GM19395 (cell line): ENCODE results near the gene NDUFAF4.
A peak's percentile ranks its signal among the peaks of the same experiment; 100 is the strongest.

Experiments used
- ATAC-seq: cut with Tn5 transposase; IDR thresholded peaks from one replicate; pipeline ENCODE4 v1.9.1; 2021; ENCODE audit warnings: mild to moderate bottlenecking, moderate library complexity; ENCODE audit not compliant: unreplicated experiment

Gene NDUFAF4

DNA sequence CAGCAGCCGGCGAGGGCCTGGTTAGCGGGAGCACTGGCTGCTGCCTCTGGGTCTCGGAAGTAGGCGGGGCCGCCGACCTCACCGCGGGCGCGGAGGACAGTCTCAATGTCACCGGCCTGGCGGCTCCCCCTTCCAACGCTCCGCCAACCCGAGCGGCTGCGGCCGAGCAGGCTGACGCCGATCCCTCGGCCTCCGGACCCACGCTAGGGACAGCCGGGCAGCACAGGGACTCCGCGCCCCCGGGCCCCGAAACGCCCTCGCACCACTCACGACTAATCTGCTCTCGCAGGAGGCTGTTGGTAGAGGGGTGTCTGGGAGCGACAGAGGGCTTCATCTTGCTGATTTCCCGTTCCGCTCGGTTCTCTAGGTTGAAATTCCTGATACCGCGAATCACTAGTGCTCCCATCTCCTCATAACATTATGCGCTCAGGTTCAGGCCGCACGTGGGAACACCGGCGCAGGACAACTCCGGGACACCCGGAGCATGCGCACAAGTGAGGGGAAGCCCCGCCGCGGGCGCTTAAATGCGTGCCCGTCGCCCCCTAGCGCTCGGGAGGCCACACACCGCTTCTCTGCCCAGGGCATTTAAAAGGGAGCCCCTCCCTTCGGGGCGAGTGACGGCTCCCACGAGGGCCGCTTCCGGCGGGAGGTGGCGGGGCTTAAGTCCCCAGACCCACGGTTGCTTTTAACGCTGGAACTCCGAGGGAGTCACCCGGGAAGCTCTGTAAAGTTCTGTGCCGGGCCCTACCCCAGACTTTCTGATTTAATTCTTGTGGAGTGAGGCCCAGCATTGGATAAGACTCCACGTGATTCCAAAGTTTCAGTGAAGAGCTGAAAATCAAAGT is at the start of gene NDUFAF4:
NDUFAF4 (minus strand) TSS at position 496 of the 845 bp plus-strand sequence; CDS start at position 406, 90 bp downstream.
- peak; percentile 91 for ATAC-seq

- peak; percentile 99 for ATAC-seq
These were observed 49.4 kb upstream of the NDUFAF4 start for GRCh38 chr6:96947055-96947454.

DNA sequence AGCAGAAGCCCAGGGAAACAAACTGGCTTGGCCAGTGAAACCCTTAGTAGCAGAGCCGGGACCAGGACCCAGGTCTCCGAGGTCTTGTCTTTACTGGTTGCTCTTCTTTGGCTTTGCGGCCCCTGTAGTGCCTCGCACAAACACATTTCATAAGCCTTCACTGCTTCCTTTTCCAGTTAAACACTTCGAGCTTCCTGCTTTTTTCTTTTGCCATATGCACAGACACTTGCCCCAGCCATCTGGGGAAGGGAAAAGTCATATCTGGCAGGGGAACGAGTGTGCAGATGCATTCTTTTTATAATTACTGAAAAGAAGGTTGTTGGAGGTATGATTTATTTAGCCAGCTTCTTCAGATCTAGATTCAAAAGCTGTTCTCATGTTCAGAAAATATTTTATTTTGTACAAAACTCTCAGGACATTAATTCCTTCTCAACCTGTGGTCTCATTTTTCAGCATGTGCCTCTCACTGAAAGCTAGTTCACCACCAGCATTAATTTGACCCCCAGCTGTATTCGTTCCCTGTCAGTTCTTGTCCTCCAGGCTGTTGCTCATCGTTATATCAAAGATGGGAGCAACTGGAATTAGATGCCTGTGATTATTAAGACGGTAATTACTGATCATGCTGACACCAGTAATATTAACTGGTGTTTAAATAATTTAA is 46.0 kb upstream of the NDUFAF4 start:
- ATAC-seq, result no peak

DNA sequence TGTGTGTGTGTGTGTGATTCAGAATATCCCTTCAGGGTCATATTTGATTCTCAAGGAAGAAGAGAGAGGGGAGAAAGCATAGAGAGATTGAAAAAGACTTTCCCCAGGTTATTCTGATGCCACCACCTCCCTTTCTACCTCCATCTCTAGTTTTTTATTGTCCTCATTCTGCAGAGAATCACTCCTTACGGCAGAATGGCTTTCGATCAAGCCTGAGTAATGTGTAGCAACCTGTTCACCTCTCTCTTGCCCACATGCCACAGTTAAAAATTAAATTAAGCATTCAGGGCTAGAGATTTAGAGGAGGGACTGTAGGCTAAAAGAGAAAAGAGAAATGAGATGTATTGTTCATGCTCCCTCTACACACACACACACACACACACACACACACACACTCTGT is 45.0 kb upstream of the NDUFAF4 start:
- ATAC-seq, result no peak

- no peak for ATAC-seq
These were observed 42.6 kb upstream of the NDUFAF4 start for GRCh38 chr6:96940322-96940721.

DNA sequence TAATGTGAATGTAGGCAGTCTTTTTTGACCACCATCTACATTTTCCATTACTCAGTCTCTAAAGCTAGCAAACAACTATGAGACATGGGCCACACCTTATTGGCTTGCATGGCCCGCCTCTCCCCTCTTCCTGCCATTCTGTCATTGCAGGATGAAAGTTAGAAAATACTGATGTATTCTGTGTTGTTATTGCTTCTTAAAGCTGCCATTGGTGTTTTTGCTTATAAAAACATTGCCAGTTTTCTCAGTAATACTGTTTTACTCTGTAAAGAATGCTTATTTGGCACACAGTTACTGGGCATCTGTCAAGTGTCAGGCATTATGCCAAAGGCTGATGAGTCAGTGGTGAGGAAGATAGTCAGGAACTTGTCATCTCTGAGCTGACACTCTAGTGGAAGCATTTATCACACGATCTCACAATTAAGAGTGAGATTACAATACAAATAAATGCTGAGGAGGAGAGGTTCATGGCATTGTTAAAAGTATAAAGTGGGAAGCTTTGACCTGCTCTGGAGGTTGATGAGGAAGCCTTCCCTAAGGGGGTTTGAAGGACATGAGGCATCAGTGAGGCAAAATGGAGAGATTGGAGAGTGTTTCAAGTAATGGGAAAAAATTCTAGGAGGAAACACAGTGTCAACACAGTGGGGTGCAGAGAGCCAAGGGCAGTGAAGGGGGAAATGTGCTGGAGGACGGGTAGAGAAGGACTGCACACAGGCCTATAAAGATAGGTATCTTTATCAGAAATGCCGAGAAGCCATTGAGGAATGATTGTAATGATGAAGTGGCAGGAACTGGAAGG is 41.5 kb upstream of the NDUFAF4 start:
- no peak for ATAC-seq

- no peak for ATAC-seq
These were observed 36.4 kb upstream of the NDUFAF4 start for GRCh38 chr6:96934087-96934486.

DNA sequence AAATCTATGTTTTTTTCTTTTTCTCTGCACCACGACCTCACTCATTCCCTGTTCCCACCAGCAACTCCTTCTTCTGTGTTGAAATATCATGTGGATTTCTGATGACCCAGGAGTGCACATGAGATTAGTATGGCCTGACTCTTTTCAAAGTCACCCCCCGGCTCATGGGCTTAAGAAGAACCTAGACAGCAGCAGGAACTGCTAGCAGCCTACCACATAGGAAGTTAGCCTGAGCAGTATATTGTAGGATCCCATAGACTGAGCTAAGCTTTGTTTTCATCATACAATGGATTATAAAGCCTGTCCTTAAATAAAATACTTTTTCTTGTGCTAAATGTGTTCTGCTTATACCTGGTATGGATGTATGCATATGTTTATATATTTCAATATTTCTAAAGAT is 33.5 kb upstream of the NDUFAF4 start:
- no peak for ATAC-seq

GRCh38 chr6:96929741-96930140 is 32.0 kb upstream of the NDUFAF4 start:
- ATAC-seq, result no peak

DNA sequence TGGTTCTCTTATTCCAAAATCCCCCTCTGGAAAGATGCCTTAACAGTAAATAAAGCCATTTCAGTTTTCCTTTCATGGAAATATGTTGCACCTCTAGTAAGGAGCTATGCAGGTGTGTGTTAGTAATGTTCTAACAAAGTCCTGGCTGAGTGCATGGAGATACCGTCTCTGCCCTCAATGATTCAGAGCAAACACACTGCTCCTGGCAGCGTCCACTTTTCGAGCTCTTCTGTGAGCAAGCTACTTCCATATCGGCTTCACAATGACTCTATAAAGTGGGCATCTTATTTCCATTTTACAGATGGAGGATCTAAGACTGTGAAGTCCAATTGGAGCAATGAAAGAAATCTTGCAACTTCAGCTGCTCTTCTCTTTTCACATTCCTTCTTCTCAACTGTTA is 30.0 kb upstream of the NDUFAF4 start:
- no peak for ATAC-seq

GRCh38 chr6:96926425-96926824 is 28.7 kb upstream of the NDUFAF4 start:
- no peak for ATAC-seq

DNA sequence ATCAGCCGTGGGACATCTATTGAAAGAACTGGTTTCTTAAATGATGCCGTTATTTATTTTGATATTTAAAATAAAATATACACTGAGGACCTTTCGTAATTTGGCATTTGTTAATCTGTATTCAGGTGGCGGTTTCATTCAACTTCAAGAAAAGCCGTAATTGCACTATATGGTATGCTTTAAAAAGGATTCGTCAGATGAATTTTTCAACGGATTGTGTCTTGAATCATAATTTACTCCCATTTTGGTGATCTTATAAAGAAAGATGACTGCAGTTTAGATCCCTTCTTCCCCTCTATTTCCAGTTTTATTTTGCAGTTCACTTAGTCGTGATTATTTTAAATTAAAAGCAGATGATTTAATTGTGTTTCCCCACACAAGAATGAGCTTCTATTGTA is 27.6 kb upstream of the NDUFAF4 start:
- ATAC-seq, result no peak

- ATAC-seq, result peak; percentile 77
These were observed 26.3 kb upstream of the NDUFAF4 start for GRCh38 chr6:96923871-96924493.

- ATAC-seq, result no peak
These were observed 25.7 kb upstream of the NDUFAF4 start for GRCh38 chr6:96923400-96923799.

DNA sequence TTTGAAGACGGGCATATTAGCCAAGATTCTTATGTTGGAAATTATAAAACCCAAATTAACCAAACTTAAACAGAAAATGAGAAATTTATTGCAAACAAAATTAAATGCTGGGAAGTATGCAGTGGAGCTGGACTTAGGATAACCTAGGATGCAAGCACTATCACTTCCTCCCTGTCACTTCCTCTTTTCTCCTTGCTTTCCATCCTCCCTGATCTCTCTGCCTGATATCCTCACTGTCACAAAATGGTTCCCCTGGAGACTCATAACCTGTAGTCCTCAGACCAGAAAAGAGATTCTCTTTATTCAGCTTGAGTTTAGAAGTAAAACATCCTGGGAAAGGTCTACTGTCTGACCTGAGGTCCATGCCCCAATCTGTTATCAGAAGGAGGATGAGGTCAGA is 19.4 kb upstream of the NDUFAF4 start:
- ATAC-seq, result no peak

DNA sequence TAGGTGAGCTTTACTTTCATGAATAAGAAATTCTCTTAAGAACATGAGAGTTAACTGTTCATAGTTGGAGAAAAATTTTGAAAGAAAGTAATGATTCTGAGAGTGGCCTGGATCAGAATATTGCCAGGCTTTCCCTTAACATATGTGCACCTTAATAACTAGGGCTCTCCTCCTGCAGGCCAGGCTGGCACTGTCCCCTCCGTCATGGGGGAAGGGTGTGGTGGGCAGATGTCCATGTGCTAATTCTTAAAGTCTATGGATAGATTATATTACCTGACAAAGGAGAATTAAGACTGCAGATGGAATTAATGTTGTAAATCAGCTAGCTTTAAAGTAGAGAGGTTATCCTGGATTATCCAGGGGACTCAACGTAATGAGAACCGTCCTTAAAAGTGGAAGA is 15.9 kb upstream of the NDUFAF4 start:
- no peak for ATAC-seq

DNA sequence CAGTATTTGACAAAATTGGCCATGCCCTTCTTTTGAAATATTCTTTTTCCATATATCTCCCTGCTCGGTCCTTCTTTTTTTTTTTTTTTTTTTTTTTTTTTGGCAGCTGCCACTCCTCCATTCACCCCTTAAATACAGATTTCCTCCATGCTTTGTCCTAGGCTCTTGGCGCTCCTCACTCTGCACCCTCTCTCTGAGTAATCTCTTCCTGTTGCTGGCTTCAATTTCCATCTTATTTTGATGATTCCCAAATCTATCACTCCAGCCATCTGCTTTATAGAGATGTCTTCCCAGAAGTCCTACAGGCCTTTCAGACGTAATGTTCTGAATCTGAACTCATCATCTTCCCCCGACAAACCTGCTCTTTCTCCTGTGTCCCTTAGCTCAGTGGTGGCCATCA is 14.1 kb upstream of the NDUFAF4 start:
- no peak for ATAC-seq

DNA sequence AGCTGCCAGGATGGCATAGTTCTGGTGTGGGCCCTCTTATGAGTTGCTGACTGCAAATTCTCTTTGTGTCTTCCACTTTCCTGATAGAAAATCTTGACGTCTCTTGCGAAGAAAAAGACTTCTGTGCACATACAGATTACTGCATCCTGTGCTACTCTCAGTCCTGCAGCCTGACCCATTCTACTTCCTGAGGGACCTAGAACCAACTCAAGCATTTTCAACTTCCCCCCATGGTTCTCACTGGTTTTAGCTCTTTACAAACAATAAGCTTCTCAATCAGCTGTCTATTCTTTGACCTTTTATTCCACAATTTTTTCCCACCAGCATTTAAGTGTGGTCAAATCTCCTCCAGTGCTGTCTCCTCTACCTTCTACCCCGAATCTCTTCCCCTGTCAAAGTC is 13.5 kb upstream of the NDUFAF4 start:
- ATAC-seq, result no peak

DNA sequence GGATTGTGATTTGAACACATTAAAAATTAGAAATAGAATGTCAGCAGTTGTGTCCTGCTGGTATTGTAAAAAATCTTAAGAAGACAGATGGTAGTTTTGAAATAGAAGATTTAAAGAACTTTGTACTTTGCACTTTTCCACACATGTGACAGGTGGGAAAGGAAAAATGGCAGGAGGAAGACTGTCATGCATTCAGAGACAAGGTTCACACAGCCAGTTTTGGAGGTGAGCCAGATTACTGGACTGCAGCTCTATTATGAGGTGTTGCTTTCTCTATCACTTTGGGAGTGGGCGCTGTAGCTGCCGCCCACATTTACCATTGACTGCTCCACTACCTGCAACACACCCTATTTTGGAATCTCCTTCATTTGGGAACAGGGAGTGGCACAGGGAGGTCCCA is 12.1 kb upstream of the NDUFAF4 start:
- ATAC-seq, result no peak

DNA sequence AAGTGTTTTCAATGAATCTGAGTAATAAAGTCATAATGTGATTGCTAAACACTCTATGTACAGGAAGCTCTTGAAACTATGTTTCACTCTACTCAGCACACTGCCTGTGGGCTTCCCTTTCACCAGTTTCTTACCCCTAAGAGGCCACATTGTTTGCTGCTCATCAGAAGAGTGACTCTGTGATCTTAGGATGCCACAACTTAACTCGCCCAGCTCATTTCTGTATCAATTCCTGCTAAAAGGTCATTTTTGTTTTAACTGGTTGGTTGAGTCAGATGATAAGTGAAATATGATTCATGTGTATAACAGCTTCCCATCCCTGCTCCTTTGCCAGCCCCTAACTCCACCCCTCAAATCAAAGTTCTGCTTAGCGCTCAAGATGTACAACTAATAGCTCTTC is 9.8 kb upstream of the NDUFAF4 start:
- peak; percentile 92 for ATAC-seq

GRCh38 chr6:96900873-96901272 is 3.2 kb upstream of the NDUFAF4 start:
- ATAC-seq, result no peak
